Measurements from ENCODE around the gene ATP6V1C2.

GRCh38 chr2:10686176-10686730 is 35.2 kb upstream of the ATP6V1C2 start:
- no peak for TF ChIP-seq CTCF (conservative IDR thresholded peaks at IDR 0.05)
- TF ChIP-seq EZH2 (IDR thresholded peaks at IDR 0.05; ENCODE audit: low read depth): no peak

Measured in PC-9 (cell line).